BJ (cell line): ENCODE measurements around the gene TIAM2. TPM values are rescaled to one million over a fixed set of nuclear protein-coding genes. Genes with fewer than 3 reads are reported as not detected.

Source experiments
- CTCF ChIA-PET: fragments of 350-600 bp; formaldehyde crosslinking; extraction: SDS; loops from one replicate; lab custom pipeline; 2021; ENCODE audit warnings: antibody characterized with exemption, inconsistent platforms; lab: Yijun Ruan, JAX
- POLR2A ChIA-PET: fragments of 300-600 bp; sonication (Branson Sonifier 250); formaldehyde crosslinking; extraction: SDS; loops from one replicate; lab custom pipeline; 2021; ENCODE audit warnings: antibody characterized with exemption; lab: Charles Lee
- DNase-seq: peaks from one replicate; pipeline ENCODE4 v3.0.0-alpha.2; 2011; ENCODE audit warnings: low read depth
- H3K27me3 ChIP-seq: 2 replicates; pipeline ENCODE4 v1.6.0; 2011; ENCODE audit warnings: low read length; ENCODE audit not compliant: control insufficient read depth, insufficient read depth
- H3K36me3 ChIP-seq: 2 replicates; pipeline ENCODE4 v1.5.1; 2011; ENCODE audit warnings: low read length; ENCODE audit not compliant: control insufficient read depth, insufficient read depth
- H3K4me3 ChIP-seq: 2 replicates; pipeline ENCODE4 v1.5.1; 2011; ENCODE audit warnings: low read depth, mild to moderate bottlenecking, control low read depth, low read length
- polyA plus RNA-seq: library from polyadenylated mRNA; depleted of rRNA; stranded (reverse); fragments of >200 nt; gene quantifications from 2 replicates; pipeline ENCODE4 v1.2.3, GENCODE V29; 2011
- TF ChIP-seq, protein P1 (sequence below): IDR thresholded peaks from 2 replicates; pipeline ENCODE4 v1.5.1; 2011; ENCODE audit warnings: low read depth, mild to moderate bottlenecking, control low read depth, inconsistent platforms, low read length, moderate library complexity; ENCODE audit not compliant: insufficient read depth

The TIAM2 gene
- polyA plus RNA-seq, 1 experiment = 4.6 TPM

- ChIA-PET POLR2A (no interaction called here), CTCF (no interaction called here)
- H3K36me3 ChIP-seq = no peaks in the 10 kb centered on the region
- TF ChIP-seq, protein P1, sequence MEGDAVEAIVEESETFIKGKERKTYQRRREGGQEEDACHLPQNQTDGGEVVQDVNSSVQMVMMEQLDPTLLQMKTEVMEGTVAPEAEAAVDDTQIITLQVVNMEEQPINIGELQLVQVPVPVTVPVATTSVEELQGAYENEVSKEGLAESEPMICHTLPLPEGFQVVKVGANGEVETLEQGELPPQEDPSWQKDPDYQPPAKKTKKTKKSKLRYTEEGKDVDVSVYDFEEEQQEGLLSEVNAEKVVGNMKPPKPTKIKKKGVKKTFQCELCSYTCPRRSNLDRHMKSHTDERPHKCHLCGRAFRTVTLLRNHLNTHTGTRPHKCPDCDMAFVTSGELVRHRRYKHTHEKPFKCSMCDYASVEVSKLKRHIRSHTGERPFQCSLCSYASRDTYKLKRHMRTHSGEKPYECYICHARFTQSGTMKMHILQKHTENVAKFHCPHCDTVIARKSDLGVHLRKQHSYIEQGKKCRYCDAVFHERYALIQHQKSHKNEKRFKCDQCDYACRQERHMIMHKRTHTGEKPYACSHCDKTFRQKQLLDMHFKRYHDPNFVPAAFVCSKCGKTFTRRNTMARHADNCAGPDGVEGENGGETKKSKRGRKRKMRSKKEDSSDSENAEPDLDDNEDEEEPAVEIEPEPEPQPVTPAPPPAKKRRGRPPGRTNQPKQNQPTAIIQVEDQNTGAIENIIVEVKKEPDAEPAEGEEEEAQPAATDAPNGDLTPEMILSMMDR = no peak
- H3K4me3 ChIP-seq = no peak overlapping the region
- no peak for DNase-seq
- no peaks in the 10 kb centered on the region for H3K27me3 ChIP-seq
Observed at GRCh38 chr6:154969796-154970195, 25.3 kb upstream of the TIAM2 start.

DNA sequence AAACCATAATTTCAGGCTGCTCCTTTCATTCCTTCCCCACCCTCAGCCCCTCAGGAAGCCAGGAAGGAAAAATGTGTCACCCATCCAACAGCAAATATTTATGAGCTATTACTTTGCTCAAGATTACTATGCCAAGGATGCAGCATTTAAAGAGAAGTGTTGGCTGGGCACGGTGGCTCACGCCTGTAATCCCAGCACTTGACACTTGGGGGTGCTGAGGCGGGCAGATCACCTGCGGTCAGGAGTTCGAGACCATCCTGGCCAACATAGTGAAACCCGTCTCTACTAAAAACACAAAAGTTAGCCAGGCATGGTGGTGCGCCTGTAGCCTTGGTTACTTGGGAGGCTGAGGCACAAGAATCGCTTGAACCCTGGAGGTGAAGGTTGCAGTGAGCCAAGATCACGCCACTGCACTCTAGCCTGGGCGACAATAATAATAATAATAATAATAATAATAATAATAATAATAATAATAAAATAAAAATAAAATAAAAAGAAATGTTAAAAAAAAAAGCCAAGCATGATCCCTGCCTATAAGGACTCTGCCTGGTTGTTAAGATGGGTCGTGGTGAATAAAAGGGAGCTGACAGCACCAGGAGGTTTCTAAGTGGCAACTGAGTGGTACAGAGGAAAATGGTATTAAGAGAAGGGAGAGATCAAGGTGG, 20.5 kb upstream of the TIAM2 start:
- ChIA-PET POLR2A (no interaction called here), CTCF (interaction anchor here (1.5 kb wide), 1 partner anchor 15 kb away, joined by 5 read pairs; no protein-coding TSS in a partner anchor)
- DNase-seq = no peak
- Histone ChIP-seq H3K36me3 (no peaks in the 10 kb centered on the region), H3K4me3 (no peak overlapping the region), H3K27me3 (no peaks in the 10 kb centered on the region)
- TF ChIP-seq, protein P1 = no peak

DNA sequence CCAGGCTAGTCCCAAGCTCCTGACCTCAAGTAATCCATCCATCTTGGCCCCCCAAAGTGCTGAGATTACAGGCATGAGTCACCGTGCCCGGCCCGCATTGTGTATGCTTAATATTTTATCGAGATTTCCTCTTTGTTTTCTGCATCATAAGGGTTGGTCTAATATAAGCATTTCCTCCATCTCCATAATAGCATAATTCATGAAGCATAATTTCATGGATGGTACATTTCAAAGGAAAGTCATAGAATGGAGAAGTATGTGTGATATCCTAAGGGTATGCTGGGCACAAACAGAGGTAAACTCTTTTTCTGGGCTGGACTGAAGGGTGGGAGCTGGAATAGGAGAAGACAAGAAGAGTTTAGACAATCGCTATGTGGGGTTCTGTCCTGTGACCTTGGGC, 17.5 kb upstream of the TIAM2 start:
- TF ChIP-seq, protein P1 = no peak
- no peaks in the 10 kb centered on the region for H3K27me3 ChIP-seq
- ChIA-PET POLR2A (no interaction called here), CTCF (interaction anchor here (0.6 to 1.6 kb wide), 2 partner anchors 7 to 151 kb away, joined by 4 read pairs; no protein-coding TSS in a partner anchor)
- no peak overlapping the region for H3K4me3 ChIP-seq
- H3K36me3 ChIP-seq = no peaks in the 10 kb centered on the region
- no peak for DNase-seq

- ChIA-PET CTCF (interaction anchor here (0.6 kb wide), 1 partner anchor 78 kb away, joined by 3 read pairs; no protein-coding TSS in a partner anchor), POLR2A (no interaction called here)
- H3K36me3 ChIP-seq = no peaks in the 10 kb centered on the region
- DNase-seq = no peak
- no peak overlapping the region for H3K4me3 ChIP-seq
- H3K27me3 ChIP-seq = no peaks in the 10 kb centered on the region
- TF ChIP-seq, protein P1 = no peak
Observed at GRCh38 chr6:154980273-154981078, 14.6 kb upstream of the TIAM2 start.
